Measurements from ENCODE around the gene LRRC45. TPM values are rescaled to one million over a fixed set of nuclear protein-coding genes. Genes with fewer than 3 reads are reported as not detected.

LRRC45 gene
- polyA plus RNA-seq, 1 donor (not counting 4 experiments of a cell fraction or from before 2014, with no cell fraction given) = 2.5 TPM

GRCh38 chr17:81993729-81994592, 29.1 kb upstream of the LRRC45 start:
- Histone ChIP-seq H3K36me3 (ENCODE audit: control insufficient read depth in 2 of 2, extremely low read depth in 1 of 2, insufficient read depth in 2 of 2, low read length in 2 of 2) (no peaks in the 10 kb centered on the region), H3K4me1 (ENCODE audit: control insufficient read depth, extremely low read depth, insufficient read depth, low read length) (peaks cover 14% of the 10 kb centered on the region), H3K4me3 (ENCODE audit: control insufficient read depth in 2 of 3, extremely low read depth in 1 of 3, insufficient read depth in 2 of 3, low read depth in 1 of 3, low read length in 3 of 3) (no peak overlapping the region), H3K9me1 (ENCODE audit: control insufficient read depth, extremely low read depth, insufficient read depth, low read length) (no peaks in the 10 kb centered on the region), H4K20me1 (ENCODE audit: control insufficient read depth, extremely low read depth, insufficient read depth, low read length) (no peaks in the 10 kb centered on the region), H3K4me2 (ENCODE audit: control insufficient read depth, extremely low read depth, insufficient read depth, low read depth, low read length) (no peak overlapping the region), H3K27me3 (ENCODE audit: control insufficient read depth, extremely low read depth, insufficient read depth, low read length) (no peaks in the 10 kb centered on the region), H3K27ac (ENCODE audit: control insufficient read depth, insufficient read depth, low read length) (no peak overlapping the region), H3K79me2 (ENCODE audit: control insufficient read depth, insufficient read depth, low read length) (no peaks in the 10 kb centered on the region), H3K9ac (ENCODE audit: control insufficient read depth, extremely low read depth, insufficient read depth, low read length) (no peak overlapping the region), H3K9me3 (ENCODE audit: control insufficient read depth, low read depth, low read length) (no peaks in the 10 kb centered on the region), H2AFZ (ENCODE audit: control insufficient read depth, low read length) (no peak overlapping the region)
- no peak for TF ChIP-seq EZH2 (IDR thresholded peaks at IDR 0.05; ENCODE audit: low read length)
- TF ChIP-seq CTCF (optimal IDR thresholded peaks at IDR 0.05 in 1 of 3, IDR thresholded peaks at IDR 0.05 in 1 of 3, conservative IDR thresholded peaks at IDR 0.05 in 1 of 3; ENCODE audit: extremely low read depth in 1 of 3, insufficient read depth in 2 of 3, low read length in 3 of 3) = no peak
- dilution Hi-C loops (cut with MboI; ENCODE audit: extremely low pct_ligation_motif_present, low sequenced_read_pairs) = no loop called here
- DNase-seq (ENCODE audit: low read depth, low spot score) = no peak
- FAIRE-seq = no peak

- Histone ChIP-seq H3K4me3 (ENCODE audit: control insufficient read depth in 2 of 3, extremely low read depth in 1 of 3, insufficient read depth in 2 of 3, low read depth in 1 of 3, low read length in 3 of 3) (no peak overlapping the region), H4K20me1 (ENCODE audit: control insufficient read depth, extremely low read depth, insufficient read depth, low read length) (no peaks in the 10 kb centered on the region), H3K79me2 (ENCODE audit: control insufficient read depth, insufficient read depth, low read length) (no peaks in the 10 kb centered on the region), H3K9me3 (ENCODE audit: control insufficient read depth, low read depth, low read length) (no peaks in the 10 kb centered on the region), H2AFZ (ENCODE audit: control insufficient read depth, low read length) (no peak overlapping the region), H3K9ac (ENCODE audit: control insufficient read depth, extremely low read depth, insufficient read depth, low read length) (no peak overlapping the region), H3K36me3 (ENCODE audit: control insufficient read depth in 2 of 2, extremely low read depth in 1 of 2, insufficient read depth in 2 of 2, low read length in 2 of 2) (no peaks in the 10 kb centered on the region), H3K4me2 (ENCODE audit: control insufficient read depth, extremely low read depth, insufficient read depth, low read depth, low read length) (no peak overlapping the region), H3K9me1 (ENCODE audit: control insufficient read depth, extremely low read depth, insufficient read depth, low read length) (no peaks in the 10 kb centered on the region), H3K4me1 (ENCODE audit: control insufficient read depth, extremely low read depth, insufficient read depth, low read length) (peaks cover 14% of the 10 kb centered on the region), H3K27ac (ENCODE audit: control insufficient read depth, insufficient read depth, low read length) (no peak overlapping the region), H3K27me3 (ENCODE audit: control insufficient read depth, extremely low read depth, insufficient read depth, low read length) (no peaks in the 10 kb centered on the region)
- DNase-seq (ENCODE audit: low read depth, low spot score) (no peak), FAIRE-seq (no peak)
- dilution Hi-C loops (cut with MboI; ENCODE audit: extremely low pct_ligation_motif_present, low sequenced_read_pairs) = no loop called here
- no peak for TF ChIP-seq CTCF (optimal IDR thresholded peaks at IDR 0.05 in 1 of 3, IDR thresholded peaks at IDR 0.05 in 1 of 3, conservative IDR thresholded peaks at IDR 0.05 in 1 of 3; ENCODE audit: extremely low read depth in 1 of 3, insufficient read depth in 2 of 3, low read length in 3 of 3)
- no peak for TF ChIP-seq EZH2 (IDR thresholded peaks at IDR 0.05; ENCODE audit: low read length)
Observed at GRCh38 chr17:81994593-81995462, 28.3 kb upstream of the LRRC45 start.
